Mesenchymal stem cell (in vitro differentiated cells and primary cell): Measurements from ENCODE around the gene LPGAT1.

ENCODE experiments used
- DNase-seq: peaks from one replicate; pipeline ENCODE4 v3.0.0-alpha.2; 2013
- H2AFZ ChIP-seq: one replicate; pipeline ENCODE4 v1.6.1; 2013; ENCODE audit warnings: low read depth, mild to moderate bottlenecking, control low read depth, inconsistent platforms, low read length, moderate library complexity
- H2AK5ac ChIP-seq: 2 replicates; pipeline ENCODE4 v1.6.1; 2013; ENCODE audit warnings: low read length, moderate library complexity, mild to moderate bottlenecking, inconsistent platforms; ENCODE audit not compliant: severe bottlenecking
- H2BK120ac ChIP-seq: one replicate; pipeline ENCODE4 v1.6.1; 2013; ENCODE audit warnings: low read depth, mild to moderate bottlenecking, inconsistent platforms, low read length, moderate library complexity
- H2BK12ac ChIP-seq, 2 experiments: one replicate each; pipeline ENCODE4 v1.6.1; 2013; ENCODE audit warnings: inconsistent platforms in 2 of 2, low read length in 2 of 2, mild to moderate bottlenecking in 2 of 2, moderate library complexity in 2 of 2, control low read depth in 1 of 2
- H2BK15ac ChIP-seq: one replicate; pipeline ENCODE4 v1.6.1; 2013; ENCODE audit warnings: mild to moderate bottlenecking, low read depth, inconsistent platforms; ENCODE audit not compliant: poor library complexity, severe bottlenecking
- H2BK5ac ChIP-seq: 2 replicates; pipeline ENCODE4 v1.6.1; 2013; ENCODE audit warnings: low read depth, mild to moderate bottlenecking, low read length, control low read depth, inconsistent platforms; ENCODE audit not compliant: poor library complexity, severe bottlenecking
- H3K14ac ChIP-seq, 2 experiments: one replicate each; pipeline ENCODE4 v1.6.1; 2013; ENCODE audit warnings: inconsistent platforms in 2 of 2, low read length in 2 of 2, control low read depth in 1 of 2, mild to moderate bottlenecking in 1 of 2, moderate library complexity in 1 of 2
- H3K18ac ChIP-seq, 2 experiments: one replicate each; pipeline ENCODE4 v1.6.1; 2013; ENCODE audit warnings: inconsistent platforms in 2 of 2, low read length in 2 of 2, control low read depth in 1 of 2, low read depth in 1 of 2, mild to moderate bottlenecking in 1 of 2
- H3K23ac ChIP-seq, 2 experiments: one replicate each; pipeline ENCODE4 v1.6.1; 2013; ENCODE audit warnings: inconsistent platforms in 2 of 2, low read length in 2 of 2, mild to moderate bottlenecking in 2 of 2, moderate library complexity in 2 of 2, control low read depth in 1 of 2
- H3K27ac ChIP-seq: 2 replicates; pipeline ENCODE4 v1.5.1; 2013; ENCODE audit warnings: mild to moderate bottlenecking, moderate library complexity, low read length, control low read depth, inconsistent platforms; ENCODE audit not compliant: poor library complexity, severe bottlenecking
- H3K27me3 ChIP-seq, 2 experiments: 2 replicates each; pipeline versions ENCODE4 v1.6.1 to v1.7.0; 2013; ENCODE audit warnings: low read length in 2 of 2, mild to moderate bottlenecking in 2 of 2, moderate library complexity in 2 of 2, control low read depth in 1 of 2, inconsistent platforms in 1 of 2; ENCODE audit not compliant: control insufficient read depth in 1 of 2, insufficient read depth in 1 of 2
- H3K36me3 ChIP-seq, 2 experiments: 2 replicates each; pipeline versions ENCODE4 v1.6.1 to v1.7.0; 2013; ENCODE audit warnings: low read length in 2 of 2, control low read depth in 1 of 2, inconsistent platforms in 1 of 2, low read depth in 1 of 2, mild to moderate bottlenecking in 1 of 2; ENCODE audit not compliant: insufficient read depth in 2 of 2, control insufficient read depth in 1 of 2
- H3K4ac ChIP-seq, 2 experiments: one replicate each; pipeline ENCODE4 v1.6.1; 2013; ENCODE audit warnings: inconsistent platforms in 2 of 2, low read length in 2 of 2, mild to moderate bottlenecking in 2 of 2, moderate library complexity in 2 of 2, control low read depth in 1 of 2, low read depth in 1 of 2
- H3K4me1 ChIP-seq: 2 replicates; pipeline ENCODE4 v1.6.1; 2013; ENCODE audit warnings: low read depth, low read length, control low read depth; ENCODE audit not compliant: control insufficient read depth, insufficient read depth
- H3K4me2 ChIP-seq: 2 replicates; pipeline ENCODE4 v1.6.1; 2013; ENCODE audit warnings: low read length, mild to moderate bottlenecking, inconsistent platforms; ENCODE audit not compliant: poor library complexity, severe bottlenecking
- H3K4me3 ChIP-seq, 2 experiments: 2 replicates each; pipeline versions ENCODE4 v1.5.1 to v1.7.0; 2013; ENCODE audit warnings: low read length in 2 of 2, mild to moderate bottlenecking in 2 of 2, control low read depth in 1 of 2, low read depth in 1 of 2; ENCODE audit not compliant: insufficient read depth in 1 of 2
- H3K79me1 ChIP-seq: replicated peaks from 2 replicates; pipeline ENCODE4 v1.6.1; 2013; ENCODE audit warnings: mild to moderate bottlenecking, control low read depth, low read length, inconsistent platforms; ENCODE audit not compliant: poor library complexity, severe bottlenecking
- H3K9ac ChIP-seq: 2 replicates; pipeline ENCODE4 v1.7.0; 2013; ENCODE audit warnings: mild to moderate bottlenecking, low read length, moderate library complexity
- H3K9me3 ChIP-seq: 2 replicates; pipeline ENCODE4 v1.7.0; 2013; ENCODE audit warnings: mild to moderate bottlenecking, low read length; ENCODE audit not compliant: control insufficient read depth
- H4K8ac ChIP-seq: one replicate; pipeline ENCODE4 v1.6.1; 2013; ENCODE audit warnings: inconsistent platforms, mild to moderate bottlenecking, low read length, moderate library complexity
- H4K91ac ChIP-seq: one replicate; pipeline ENCODE4 v1.6.1; 2013; ENCODE audit warnings: mild to moderate bottlenecking, low read length, inconsistent platforms
- WGBS: methylation state at CpG from one replicate; pipeline ENCODE4 v1.1.7; 2013; ENCODE audit warnings: mixed read lengths; 5-methylcytosine and 5-hydroxymethylcytosine counted together

LPGAT1 gene

DNA sequence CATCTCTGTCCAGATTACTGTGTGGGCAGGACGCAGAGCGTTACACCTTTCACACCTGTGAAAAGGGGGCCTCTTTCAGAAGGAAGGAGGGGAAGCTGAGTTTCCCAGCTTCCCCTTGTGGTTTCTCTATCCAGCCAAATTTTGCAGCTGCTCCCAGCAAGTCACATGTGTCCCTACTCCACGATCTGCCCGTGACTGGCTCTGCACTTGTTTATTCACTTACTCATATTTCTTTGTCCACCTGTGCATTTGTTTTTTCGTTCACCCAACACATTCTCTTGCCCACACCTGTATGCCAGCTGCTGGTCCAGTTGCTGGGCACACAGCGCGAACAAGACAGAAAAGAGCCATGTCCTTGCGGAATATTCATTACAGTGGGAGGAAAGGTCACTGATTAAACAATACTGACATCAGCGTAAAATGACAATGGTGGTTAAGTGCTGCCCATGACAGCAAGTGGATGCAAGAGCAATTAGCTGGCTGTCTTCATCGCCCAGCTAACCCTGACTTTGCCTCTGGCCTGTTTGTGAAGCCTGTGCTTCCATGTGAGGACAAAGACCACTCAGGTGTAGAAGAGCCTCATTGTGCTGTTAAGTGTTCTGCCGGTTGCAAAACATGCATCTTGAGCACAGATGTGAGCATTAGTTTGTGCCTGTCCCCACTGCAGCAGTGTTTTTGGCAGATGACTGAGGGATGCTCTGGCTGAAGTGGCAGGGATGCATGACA lies 126.6 kb downstream of the LPGAT1 start:
- H3K18ac ChIP-seq: no peak overlapping the region
- no peak overlapping the region for H3K4me2 ChIP-seq
- no peak overlapping the region for H2BK120ac ChIP-seq
- no peak overlapping the region for H4K91ac ChIP-seq
- no peak overlapping the region for H2BK12ac ChIP-seq
- H3K79me1 ChIP-seq: no peaks in the 10 kb centered on the region
- no peak for DNase-seq
- peak overlapping the region; percentile 25 for H4K8ac ChIP-seq
- no peak overlapping the region for H2BK15ac ChIP-seq
- no peaks in the 10 kb centered on the region for H3K36me3 ChIP-seq
- no peak overlapping the region for H3K27ac ChIP-seq
- WGBS: 81% methylated on average over 11 of the region's 11 CpGs
- no peak overlapping the region for H3K9ac ChIP-seq
- H3K14ac ChIP-seq: no peak overlapping the region
- H2AK5ac ChIP-seq: no peak overlapping the region
- no peak overlapping the region for H2AFZ ChIP-seq
- H3K4ac ChIP-seq: no peak overlapping the region
- peaks cover 3% of the 10 kb centered on the region for H3K4me1 ChIP-seq
- no peak overlapping the region for H3K4me3 ChIP-seq
- H2BK5ac ChIP-seq: no peak overlapping the region
- peaks cover 23 to 45% of the 10 kb centered on the region in 2 experiments for H3K27me3 ChIP-seq
- H3K23ac ChIP-seq: no peak overlapping the region
- no peaks in the 10 kb centered on the region for H3K9me3 ChIP-seq

DNA sequence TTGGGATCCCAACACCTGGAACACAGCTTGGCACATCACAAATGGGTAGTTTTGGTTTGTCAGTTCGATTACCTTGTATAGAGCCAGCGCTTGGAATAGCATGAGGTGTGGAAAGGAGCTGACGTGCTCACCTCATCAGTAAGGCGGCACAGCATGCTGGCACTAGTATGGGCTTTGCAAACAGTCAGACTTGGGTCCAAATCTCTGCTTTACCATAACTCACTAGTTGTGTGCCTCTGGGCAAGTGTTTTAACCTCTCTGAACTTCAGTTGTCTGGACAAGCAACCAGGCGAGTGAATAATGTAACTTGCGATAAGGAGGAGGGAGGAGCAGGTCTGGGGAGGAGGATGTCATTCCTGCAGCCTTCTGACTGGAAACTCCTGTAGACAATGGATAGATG lies 128.8 kb downstream of the LPGAT1 start:
- H4K8ac ChIP-seq: no peak overlapping the region
- 89% methylated on average over 6 of the region's 6 CpGs for WGBS

DNA sequence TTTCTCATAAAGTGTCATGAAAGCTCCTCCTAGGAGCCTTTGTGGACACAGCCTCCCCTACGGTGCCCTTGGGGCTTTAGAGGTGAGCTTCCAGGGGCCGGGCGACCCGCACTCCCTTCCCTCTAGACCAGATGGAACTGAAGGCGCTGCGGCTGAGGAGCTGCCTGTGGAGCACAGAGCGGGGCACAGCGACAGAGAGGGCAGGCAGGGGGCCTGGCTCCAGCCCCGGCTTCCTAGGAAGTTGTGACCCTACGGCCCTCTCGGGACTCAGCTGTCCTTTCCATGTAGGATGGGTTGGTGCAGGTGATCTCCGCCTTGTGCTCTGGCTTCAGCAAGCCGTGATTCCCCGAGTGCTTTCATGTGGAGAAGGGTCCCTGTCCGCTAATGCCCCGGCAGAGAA lies 131.5 kb downstream of the LPGAT1 start:
- peaks cover 24 to 55% of the 10 kb centered on the region in 2 experiments for H3K27me3 ChIP-seq
- H3K36me3 ChIP-seq: no peaks in the 10 kb centered on the region
- no peak overlapping the region for H2AK5ac ChIP-seq
- H3K4me2 ChIP-seq: peak overlapping the region; percentile 73
- 33% methylated on average over 16 of the region's 16 CpGs for WGBS
- H3K9ac ChIP-seq: no peak overlapping the region
- H3K18ac ChIP-seq: no peak overlapping the region
- peaks cover 10% of the 10 kb centered on the region for H3K4me1 ChIP-seq
- no peak for DNase-seq
- no peak overlapping the region for H2BK5ac ChIP-seq
- H2BK120ac ChIP-seq: no peak overlapping the region
- H3K14ac ChIP-seq: no peak overlapping the region
- no peak overlapping the region for H3K23ac ChIP-seq
- H3K4ac ChIP-seq: no peak overlapping the region
- no peak overlapping the region for H4K91ac ChIP-seq
- H2AFZ ChIP-seq: no peak overlapping the region
- H3K9me3 ChIP-seq: no peaks in the 10 kb centered on the region
- no peak overlapping the region for H2BK15ac ChIP-seq
- no peaks in the 10 kb centered on the region for H3K79me1 ChIP-seq
- H4K8ac ChIP-seq: peak overlapping the region; percentile 79
- H2BK12ac ChIP-seq: no peak overlapping the region
- H3K4me3 ChIP-seq: no peak overlapping the region
- no peak overlapping the region for H3K27ac ChIP-seq

More for the DNA sequence above, 128.8 kb downstream of the LPGAT1 start:
- no peak overlapping the region for H2AFZ ChIP-seq
- H2AK5ac ChIP-seq: no peak overlapping the region
- no peak overlapping the region for H3K18ac ChIP-seq
- no peak overlapping the region for H3K14ac ChIP-seq
- H3K9me3 ChIP-seq: no peaks in the 10 kb centered on the region
- no peak overlapping the region for H3K9ac ChIP-seq
- H2BK5ac ChIP-seq: no peak overlapping the region
- H2BK15ac ChIP-seq: no peak overlapping the region
- no peak overlapping the region for H3K4ac ChIP-seq
- no peak overlapping the region for H2BK12ac ChIP-seq
- no peak overlapping the region for H2BK120ac ChIP-seq
- H3K36me3 ChIP-seq: no peaks in the 10 kb centered on the region
- H3K23ac ChIP-seq: no peak overlapping the region
- H4K91ac ChIP-seq: no peak overlapping the region
- H3K27ac ChIP-seq: no peak overlapping the region
- peaks cover 7% of the 10 kb centered on the region for H3K4me1 ChIP-seq
- peaks cover 24 to 53% of the 10 kb centered on the region in 2 experiments for H3K27me3 ChIP-seq
- H3K79me1 ChIP-seq: no peaks in the 10 kb centered on the region
- DNase-seq: no peak
- H3K4me3 ChIP-seq: no peak overlapping the region
- H3K4me2 ChIP-seq: no peak overlapping the region

DNA sequence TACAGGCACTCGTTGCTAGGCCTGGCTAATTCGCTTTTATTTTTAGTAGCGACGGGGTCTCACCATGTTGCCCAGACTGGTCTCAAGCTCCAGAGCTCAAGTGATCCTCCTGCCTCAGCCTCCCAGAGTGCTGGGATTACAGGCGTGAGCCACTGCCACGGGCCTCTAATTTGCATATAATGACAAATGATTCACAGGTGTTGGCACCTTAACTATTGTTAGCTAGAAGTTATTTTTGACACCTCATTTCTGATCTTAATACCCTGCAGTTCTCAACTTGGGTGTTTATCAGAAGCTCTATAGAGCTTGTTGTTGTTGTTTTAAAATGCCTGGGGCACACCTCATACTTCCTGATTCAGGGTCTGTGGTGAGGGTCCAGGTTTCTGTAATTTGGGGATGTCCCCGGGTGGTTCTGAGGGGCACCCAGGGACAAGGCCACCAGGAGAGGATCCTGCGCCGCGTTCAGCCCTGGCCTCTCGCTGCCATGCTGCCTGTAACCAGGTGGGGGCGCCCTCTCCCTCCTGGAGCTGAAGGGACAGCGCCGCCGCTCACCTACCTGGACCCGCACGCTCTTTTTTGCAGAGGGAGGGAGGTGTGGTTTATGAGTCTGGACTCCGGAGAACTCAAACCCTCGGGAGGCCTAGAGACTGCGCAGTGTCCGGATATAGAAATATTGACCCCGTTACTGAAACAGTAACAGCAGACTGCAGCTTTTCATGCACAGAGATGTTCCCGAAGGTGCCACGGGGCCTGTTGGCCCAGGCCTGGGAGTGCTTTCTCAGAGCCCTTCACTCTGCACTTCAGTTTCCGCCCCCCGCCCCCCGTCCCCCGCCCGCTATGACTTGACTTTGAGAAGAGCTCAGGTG lies 132.2 kb downstream of the LPGAT1 start:
- Histone ChIP-seq H3K23ac (no peak overlapping the region), H3K4me2 (peak overlapping the region; percentile 73), H3K9ac (peak overlapping the region; percentile 43), H3K4ac (no peak overlapping the region), H3K18ac (no peak overlapping the region), H2BK12ac (no peak overlapping the region), H2AFZ (no peak overlapping the region), H3K36me3 (no peaks in the 10 kb centered on the region), H2BK15ac (no peak overlapping the region), H2AK5ac (no peak overlapping the region), H2BK120ac (no peak overlapping the region), H2BK5ac (no peak overlapping the region), H3K4me1 (peaks cover 10% of the 10 kb centered on the region), H3K9me3 (no peaks in the 10 kb centered on the region), H4K8ac (no peak overlapping the region), H3K27me3 (peaks cover 24 to 49% of the 10 kb centered on the region in 2 experiments), H4K91ac (no peak overlapping the region), H3K79me1 (no peaks in the 10 kb centered on the region), H3K27ac (no peak overlapping the region), H3K14ac (no peak overlapping the region), H3K4me3 (peak overlapping the region in 1 of 2 experiments; percentile 54)
- 19% methylated on average over 20 of the region's 29 CpGs for WGBS
- DNase-seq: peak; percentile 60
